Measurements from ENCODE around the gene ERAS.

The ERAS gene

GRCh38 chrX:48826135-48826875 lies at the start of gene ERAS:
Gene ERAS (plus strand): TSS chrX:48826513. CDS start chrX:48829124, 2,611 bp downstream.
- no peak for DNase-seq (ENCODE audit: low read depth in 3 of 3)

GRCh38 chrX:48776818-48777439 lies 49.4 kb upstream of the ERAS start:
- DNase-seq (ENCODE audit: low read depth in 3 of 3) = no peak

- DNase-seq (ENCODE audit: low read depth in 3 of 3) = no peak
Measured at GRCh38 chrX:48779399-48779798, 46.9 kb upstream of the ERAS start.

GRCh38 chrX:48781705-48782104 lies 44.6 kb upstream of the ERAS start:
- no peak for DNase-seq (ENCODE audit: low read depth in 3 of 3)

GRCh38 chrX:48782216-48782615 lies 44.1 kb upstream of the ERAS start:
- DNase-seq (ENCODE audit: low read depth in 3 of 3) = no peak

- no peak for DNase-seq (ENCODE audit: low read depth in 3 of 3)
Measured at GRCh38 chrX:48782795-48783194, 43.5 kb upstream of the ERAS start.

GRCh38 chrX:48784726-48785125 lies 41.6 kb upstream of the ERAS start:
- no peak for DNase-seq (ENCODE audit: low read depth in 3 of 3)

- DNase-seq (ENCODE audit: low read depth in 3 of 3) = no peak
Measured at GRCh38 chrX:48785186-48785539, 41.1 kb upstream of the ERAS start.

GRCh38 chrX:48785540-48786214 lies 40.6 kb upstream of the ERAS start:
- no peak for DNase-seq (ENCODE audit: low read depth in 3 of 3)

- no peak for DNase-seq (ENCODE audit: low read depth in 3 of 3)
Measured at GRCh38 chrX:48786341-48786800, 39.9 kb upstream of the ERAS start, which contains the start of gene GATA1. Gene GATA1 (plus strand): TSS chrX:48786590. CDS start chrX:48791110, 4,520 bp downstream.

GRCh38 chrX:48786825-48787504 lies 39.3 kb upstream of the ERAS start:
- no peak for DNase-seq (ENCODE audit: low read depth in 3 of 3)

- no peak for DNase-seq (ENCODE audit: low read depth in 3 of 3)
Measured at GRCh38 chrX:48787505-48788443, 38.5 kb upstream of the ERAS start.

- DNase-seq (ENCODE audit: low read depth in 3 of 3) = no peak
Measured at GRCh38 chrX:48789366-48790220, 36.7 kb upstream of the ERAS start.

- no peak for DNase-seq (ENCODE audit: low read depth in 3 of 3)
Measured at GRCh38 chrX:48790477-48790876, 35.8 kb upstream of the ERAS start.

- no peak for DNase-seq (ENCODE audit: low read depth in 3 of 3)
Measured at GRCh38 chrX:48791063-48791820, 35.1 kb upstream of the ERAS start.

GRCh38 chrX:48792219-48792618 lies 34.1 kb upstream of the ERAS start:
- DNase-seq (ENCODE audit: low read depth in 3 of 3) = no peak

GRCh38 chrX:48793935-48794334 lies 32.4 kb upstream of the ERAS start:
- DNase-seq (ENCODE audit: low read depth in 3 of 3) = no peak

GRCh38 chrX:48794340-48794910 lies 31.9 kb upstream of the ERAS start:
- no peak for DNase-seq (ENCODE audit: low read depth in 3 of 3)

GRCh38 chrX:48794911-48795515 lies 31.3 kb upstream of the ERAS start:
- no peak for DNase-seq (ENCODE audit: low read depth in 3 of 3)

Measured in stimulated activated CD4-positive, alpha-beta T cell treated with anti-CD3 and anti-CD28 coated beads, TNF-alpha, amount 100 ng/mL, for 4 hours (primary cell).